ENCODE results near the gene VAV2. TPM values are rescaled to one million over a fixed set of nuclear protein-coding genes. Genes with fewer than 3 reads are reported as not detected.
A peak's percentile ranks its signal among the peaks of the same experiment; 100 is the strongest.

Gene VAV2
- total RNA-seq, 3 donors from 2014 or later (not counting 1 experiment from before 2014, with no cell fraction given), result 3.9 to 5.1 (median 4.8) TPM

DNA sequence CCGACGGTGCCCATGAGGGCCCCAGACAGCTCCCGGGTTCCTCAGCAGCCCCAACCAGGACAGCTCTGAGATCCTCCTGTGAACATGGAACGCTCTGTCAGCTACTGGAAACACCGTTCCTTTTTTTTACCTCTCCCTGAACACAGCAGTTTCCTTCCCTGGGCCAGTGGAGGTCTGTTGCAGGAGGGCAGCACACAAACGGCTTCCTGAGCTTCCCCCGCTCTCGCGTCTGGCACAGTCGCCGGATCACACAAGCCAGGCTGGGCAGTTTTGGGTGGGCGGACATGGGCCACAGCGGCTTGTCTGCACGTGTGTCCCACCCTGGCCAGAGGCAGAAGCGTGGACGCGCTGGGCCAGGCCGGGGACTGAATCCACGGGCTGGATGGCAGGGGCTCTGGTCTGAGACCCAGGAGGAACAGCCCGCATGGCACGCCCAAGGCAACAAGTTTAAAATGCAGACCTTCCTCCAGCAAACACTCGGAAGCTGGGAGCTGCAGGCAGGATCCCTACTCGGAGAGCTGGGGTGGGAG, 147.2 kb downstream of the VAV2 start:
- no peak for ATAC-seq
- Mint-ChIP-seq H3K27me3 (ENCODE audit: low read depth in 2 of 2) (no peaks in the 10 kb centered on the region), H3K4me1 (peaks cover 0 to 5% of the 10 kb centered on the region in 2 donors), H3K4me3 (no peak overlapping the region), H3K36me3 (no peaks in the 10 kb centered on the region), H3K27ac (no peak overlapping the region), H3K9me3 (no peaks in the 10 kb centered on the region)
- no peak for DNase-seq
- Histone ChIP-seq H3K4me3 (ENCODE audit: low read length) (no peak overlapping the region), H3K27ac (ENCODE audit: low read length) (peak overlapping the region; percentile 8), H3K36me3 (ENCODE audit: control insufficient read depth, insufficient read depth, low read length) (no peaks in the 10 kb centered on the region), H3K4me1 (ENCODE audit: control insufficient read depth, insufficient read depth, low read length) (peaks cover 6% of the 10 kb centered on the region), H3K9me3 (ENCODE audit: control insufficient read depth, insufficient read depth, low read length) (no peaks in the 10 kb centered on the region), H3K27me3 (ENCODE audit: control insufficient read depth, insufficient read depth, low read length) (no peaks in the 10 kb centered on the region)
- no peak for TF ChIP-seq CTCF (IDR thresholded peaks at IDR 0.05)
- WGBS (ENCODE audit: insufficient coverage), result 21% methylated on average over 23 of the region's 23 CpGs
- intact Hi-C loops (cut with micrococcal nuclease), result no loop called here

- no peak for TF ChIP-seq CTCF (IDR thresholded peaks at IDR 0.05)
- intact Hi-C loops (cut with micrococcal nuclease), result no loop called here
- Mint-ChIP-seq H3K4me3 (no peak overlapping the region), H3K9me3 (no peaks in the 10 kb centered on the region), H3K36me3 (no peaks in the 10 kb centered on the region), H3K27me3 (ENCODE audit: low read depth in 2 of 2) (no peaks in the 10 kb centered on the region), H3K27ac (no peak overlapping the region), H3K4me1 (peaks cover 0 to 5% of the 10 kb centered on the region in 2 donors)
- no peak for DNase-seq
- WGBS (ENCODE audit: insufficient coverage), result 83% methylated on average over 7 of the region's 7 CpGs
- Histone ChIP-seq H3K4me1 (ENCODE audit: control insufficient read depth, insufficient read depth, low read length) (peaks cover 6% of the 10 kb centered on the region), H3K4me3 (ENCODE audit: low read length) (no peak overlapping the region), H3K27ac (ENCODE audit: low read length) (no peak overlapping the region), H3K9me3 (ENCODE audit: control insufficient read depth, insufficient read depth, low read length) (no peaks in the 10 kb centered on the region), H3K36me3 (ENCODE audit: control insufficient read depth, insufficient read depth, low read length) (no peaks in the 10 kb centered on the region), H3K27me3 (ENCODE audit: control insufficient read depth, insufficient read depth, low read length) (no peaks in the 10 kb centered on the region)
- no peak for ATAC-seq
These were observed 147.7 kb downstream of the VAV2 start for GRCh38 chr9:133844398-133844784.

DNA sequence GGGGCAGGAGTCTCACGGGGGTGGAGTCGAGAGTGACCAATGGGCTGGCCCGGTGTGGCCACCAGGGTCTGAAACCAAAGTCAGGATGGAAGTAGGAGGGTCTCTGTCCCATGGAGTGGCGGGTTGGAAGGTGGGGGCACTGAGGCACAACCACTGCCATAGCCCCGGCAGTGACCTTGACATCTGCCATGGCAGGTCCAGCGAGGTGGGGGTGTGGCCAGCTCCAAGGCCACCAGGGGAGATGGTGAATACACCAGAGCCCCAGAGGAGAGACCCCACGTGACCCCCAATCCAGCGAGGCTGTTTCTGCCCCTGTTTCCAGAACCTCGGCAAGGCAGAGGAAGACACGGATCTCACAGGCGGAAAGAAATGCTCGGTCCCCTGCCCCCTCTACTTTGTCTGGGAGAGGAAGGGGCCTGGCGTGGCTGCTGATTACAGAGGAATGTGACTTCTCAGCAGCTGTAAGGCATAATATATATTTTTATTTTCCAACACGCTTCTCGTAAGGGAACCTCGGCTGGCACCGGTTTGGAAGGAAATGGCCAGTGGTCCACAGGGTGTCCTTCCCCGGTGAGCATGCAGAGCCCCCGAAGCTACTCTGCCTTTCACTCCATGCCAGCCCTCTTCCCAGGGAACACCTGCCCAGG, 148.2 kb downstream of the VAV2 start:
- Mint-ChIP-seq H3K4me1 (peaks cover 0 to 5% of the 10 kb centered on the region in 2 donors), H3K27me3 (ENCODE audit: low read depth in 2 of 2) (no peaks in the 10 kb centered on the region), H3K9me3 (no peaks in the 10 kb centered on the region), H3K4me3 (no peak overlapping the region), H3K27ac (no peak overlapping the region), H3K36me3 (no peaks in the 10 kb centered on the region)
- Histone ChIP-seq H3K4me1 (ENCODE audit: control insufficient read depth, insufficient read depth, low read length) (peaks cover 6% of the 10 kb centered on the region), H3K27ac (ENCODE audit: low read length) (no peak overlapping the region), H3K36me3 (ENCODE audit: control insufficient read depth, insufficient read depth, low read length) (no peaks in the 10 kb centered on the region), H3K4me3 (ENCODE audit: low read length) (no peak overlapping the region), H3K27me3 (ENCODE audit: control insufficient read depth, insufficient read depth, low read length) (no peaks in the 10 kb centered on the region), H3K9me3 (ENCODE audit: control insufficient read depth, insufficient read depth, low read length) (no peaks in the 10 kb centered on the region)
- no peak for TF ChIP-seq CTCF (IDR thresholded peaks at IDR 0.05)
- whole genome bisulfite sequencing (ENCODE audit: insufficient coverage), result 90% methylated on average over 18 of the region's 19 CpGs
- ATAC-seq (no peak), DNase-seq (no peak)
- intact Hi-C loops (cut with micrococcal nuclease), result no loop called here

DNA sequence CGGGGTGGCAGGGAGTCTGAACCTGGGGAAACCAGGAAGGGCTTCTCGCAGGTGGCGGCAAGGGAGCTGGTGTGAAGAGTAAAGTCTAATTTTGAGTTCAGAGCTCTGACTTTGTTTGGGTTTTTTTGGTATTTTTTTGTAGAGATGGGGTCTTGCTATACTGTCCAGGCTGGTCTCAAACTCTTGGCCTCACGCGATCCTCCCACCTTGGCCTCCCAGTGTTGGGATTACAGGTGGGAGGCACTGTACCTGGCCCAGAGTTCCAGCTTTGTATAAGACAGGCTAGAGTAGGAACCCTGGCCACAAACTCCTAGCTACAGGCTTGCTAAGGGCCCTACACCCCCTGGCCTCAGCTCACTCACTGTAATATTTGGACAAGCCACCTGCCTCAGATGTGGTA, 148.9 kb downstream of the VAV2 start:
- intact Hi-C loops (cut with micrococcal nuclease), result no loop called here
- peaks cover 6% of the 10 kb centered on the region for H3K4me1 ChIP-seq (ENCODE audit: control insufficient read depth, insufficient read depth, low read length)
- 93% methylated on average over 5 of the region's 5 CpGs for WGBS (ENCODE audit: insufficient coverage)
- H3K27ac ChIP-seq (ENCODE audit: low read length), result no peak overlapping the region
- peaks cover 0 to 5% of the 10 kb centered on the region in 2 donors for H3K4me1 Mint-ChIP-seq
- no peak overlapping the region for H3K4me3 ChIP-seq (ENCODE audit: low read length)
- H3K4me3 Mint-ChIP-seq, result no peak overlapping the region
- H3K9me3 Mint-ChIP-seq, result no peaks in the 10 kb centered on the region
- H3K27me3 Mint-ChIP-seq (ENCODE audit: low read depth in 2 of 2), result no peaks in the 10 kb centered on the region
- no peaks in the 10 kb centered on the region for H3K27me3 ChIP-seq (ENCODE audit: control insufficient read depth, insufficient read depth, low read length)
- H3K9me3 ChIP-seq (ENCODE audit: control insufficient read depth, insufficient read depth, low read length), result no peaks in the 10 kb centered on the region
- TF ChIP-seq CTCF (IDR thresholded peaks at IDR 0.05), result no peak
- no peaks in the 10 kb centered on the region for H3K36me3 Mint-ChIP-seq
- no peaks in the 10 kb centered on the region for H3K36me3 ChIP-seq (ENCODE audit: control insufficient read depth, insufficient read depth, low read length)
- no peak overlapping the region for H3K27ac Mint-ChIP-seq
- DNase-seq, result no peak
- ATAC-seq, result no peak
